ENCODE data around the gene FBLN1.
"Not testable (repeated sequence)": the region's sequence is repeated elsewhere in the genome, so short reads cannot be mapped to it uniquely, and the experiment has no call there.

Gene FBLN1

GRCh38 chr22:45600790-45601730, 98.4 kb downstream of the FBLN1 start:
- no peak overlapping the region for H3K27ac ChIP-seq

DNA sequence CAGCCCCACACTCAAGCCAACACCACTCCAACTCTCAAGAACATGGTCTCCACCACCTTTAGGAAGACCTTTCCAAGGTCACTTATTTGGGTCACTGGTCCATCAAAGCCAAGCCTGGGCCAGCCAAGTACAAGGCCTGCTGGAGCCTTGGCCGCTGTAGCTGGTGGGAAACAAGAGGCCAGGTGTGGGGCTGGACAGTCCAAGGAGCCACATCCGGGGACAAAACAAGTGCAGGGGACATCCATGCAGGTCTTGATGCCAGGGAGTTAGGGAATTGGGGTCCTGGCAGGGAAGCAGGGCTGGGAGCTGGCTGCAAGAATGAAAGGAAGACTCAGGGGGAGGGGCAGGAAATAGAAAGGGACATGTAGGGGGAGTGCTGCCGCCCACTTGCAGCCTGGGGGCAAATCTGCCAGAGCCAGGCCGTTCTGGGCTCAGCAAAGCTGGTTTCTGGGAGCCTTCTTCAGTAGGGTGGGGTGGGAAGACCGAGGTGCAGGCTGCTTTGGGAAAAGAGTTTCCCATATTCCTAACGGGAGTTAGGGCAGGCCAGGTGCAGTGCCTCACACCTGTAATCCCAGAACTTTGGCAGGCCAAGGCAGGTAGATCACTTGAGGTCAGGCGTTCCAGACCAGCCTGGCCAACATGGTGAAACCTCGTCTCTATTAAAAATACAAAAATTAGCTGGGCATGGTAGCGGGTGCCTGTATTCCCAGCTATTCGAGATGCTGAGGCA, 99.5 kb downstream of the FBLN1 start:
- H3K27ac ChIP-seq = no peak overlapping the region
- TF ChIP-seq, protein P1, sequence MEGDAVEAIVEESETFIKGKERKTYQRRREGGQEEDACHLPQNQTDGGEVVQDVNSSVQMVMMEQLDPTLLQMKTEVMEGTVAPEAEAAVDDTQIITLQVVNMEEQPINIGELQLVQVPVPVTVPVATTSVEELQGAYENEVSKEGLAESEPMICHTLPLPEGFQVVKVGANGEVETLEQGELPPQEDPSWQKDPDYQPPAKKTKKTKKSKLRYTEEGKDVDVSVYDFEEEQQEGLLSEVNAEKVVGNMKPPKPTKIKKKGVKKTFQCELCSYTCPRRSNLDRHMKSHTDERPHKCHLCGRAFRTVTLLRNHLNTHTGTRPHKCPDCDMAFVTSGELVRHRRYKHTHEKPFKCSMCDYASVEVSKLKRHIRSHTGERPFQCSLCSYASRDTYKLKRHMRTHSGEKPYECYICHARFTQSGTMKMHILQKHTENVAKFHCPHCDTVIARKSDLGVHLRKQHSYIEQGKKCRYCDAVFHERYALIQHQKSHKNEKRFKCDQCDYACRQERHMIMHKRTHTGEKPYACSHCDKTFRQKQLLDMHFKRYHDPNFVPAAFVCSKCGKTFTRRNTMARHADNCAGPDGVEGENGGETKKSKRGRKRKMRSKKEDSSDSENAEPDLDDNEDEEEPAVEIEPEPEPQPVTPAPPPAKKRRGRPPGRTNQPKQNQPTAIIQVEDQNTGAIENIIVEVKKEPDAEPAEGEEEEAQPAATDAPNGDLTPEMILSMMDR (IDR thresholded peaks at IDR 0.05) = no peak
- TF ChIP-seq ZFX (IDR thresholded peaks at IDR 0.05; ENCODE audit: borderline replicate concordance) = no peak

More at GRCh38 chr22:45600790-45601730, 98.4 kb downstream of the FBLN1 start:
- no peak for TF ChIP-seq ZFX (IDR thresholded peaks at IDR 0.05; ENCODE audit: borderline replicate concordance)
- TF ChIP-seq, protein P1 (IDR thresholded peaks at IDR 0.05) = no peak

GRCh38 chr22:45602824-45603595, 100.3 kb downstream of the FBLN1 start:
- no peak for TF ChIP-seq ZFX (IDR thresholded peaks at IDR 0.05; ENCODE audit: borderline replicate concordance)
- TF ChIP-seq, protein P1 (IDR thresholded peaks at IDR 0.05) = 0 out of 2 replicates have a peak, but pooled peaks have one; percentile 3
- H3K27ac ChIP-seq = no peak overlapping the region

GRCh38 chr22:45603619-45604018, 100.9 kb downstream of the FBLN1 start:
- no peak for TF ChIP-seq ZFX (IDR thresholded peaks at IDR 0.05; ENCODE audit: borderline replicate concordance)
- TF ChIP-seq, protein P1 (IDR thresholded peaks at IDR 0.05) = no peak
- no peak overlapping the region for H3K27ac ChIP-seq

DNA sequence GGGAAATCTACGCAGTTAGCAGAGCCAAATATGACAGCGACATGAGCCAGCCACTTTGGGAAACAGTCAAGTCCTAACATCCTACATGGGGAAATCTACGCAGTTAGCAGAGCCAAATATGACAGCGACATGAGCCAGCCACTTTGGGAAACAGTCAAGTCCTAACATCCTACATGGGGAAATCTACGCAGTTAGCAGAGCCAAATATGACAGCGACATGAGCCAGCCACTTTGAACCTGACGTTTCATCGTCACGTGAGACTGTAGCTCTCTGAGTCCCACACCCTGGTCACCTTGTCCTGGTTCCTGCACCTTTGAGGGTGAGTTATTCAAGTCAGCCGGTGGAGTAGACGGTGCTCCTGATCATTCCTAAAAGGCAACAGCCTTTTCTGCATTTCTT, 105.4 kb downstream of the FBLN1 start:
- H3K27ac ChIP-seq = not testable (repeated sequence)

- TF ChIP-seq, protein P1 (IDR thresholded peaks at IDR 0.05) = no peak
- TF ChIP-seq ZFX (IDR thresholded peaks at IDR 0.05; ENCODE audit: borderline replicate concordance) = no peak
- no peak overlapping the region for H3K27ac ChIP-seq
Observed at GRCh38 chr22:45608763-45609180, 106.1 kb downstream of the FBLN1 start.

DNA sequence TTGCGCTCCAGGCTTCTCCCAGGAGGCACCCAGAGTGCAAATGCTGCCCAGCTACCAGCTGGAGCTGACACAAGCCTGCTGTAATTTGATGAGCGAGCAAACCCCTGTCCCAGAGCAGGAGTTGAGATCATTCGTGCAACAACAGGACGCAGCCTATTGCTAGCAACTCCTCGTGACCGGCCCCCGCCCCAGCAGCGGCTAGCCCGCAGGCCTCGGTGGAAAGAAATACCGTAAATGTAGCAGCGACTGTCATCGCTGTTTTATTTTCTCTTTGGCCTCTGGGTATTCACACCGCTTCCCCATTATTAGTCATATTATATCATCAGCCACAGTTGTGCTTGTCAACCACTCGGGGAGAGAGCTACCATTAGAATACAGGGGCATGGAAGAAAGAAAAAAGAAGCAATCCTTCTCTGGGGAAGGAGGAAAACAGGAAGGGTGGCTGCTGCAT, 109.8 kb downstream of the FBLN1 start:
- TF ChIP-seq, protein P1 (IDR thresholded peaks at IDR 0.05) = no peak
- TF ChIP-seq ZFX (IDR thresholded peaks at IDR 0.05; ENCODE audit: borderline replicate concordance) = no peak
- H3K27ac ChIP-seq = no peak overlapping the region
